ENCODE data around the gene IKZF5. TPM values are rescaled to one million over a fixed set of nuclear protein-coding genes. Genes with fewer than 3 reads are reported as not detected.

IKZF5 gene
- total RNA-seq, 2 experiments from 2014 or later, result 15.2 to 21.5 TPM

- TF ChIP-seq CTCF (IDR thresholded peaks at IDR 0.05), result no peak
- H3K27me3 Mint-ChIP-seq, result no peaks in the 10 kb centered on the region
- H3K9me3 Mint-ChIP-seq, result no peaks in the 10 kb centered on the region
- ATAC-seq (no peak), DNase-seq (no peak)
- no peak overlapping the region for H3K4me3 Mint-ChIP-seq
- intact Hi-C loops (cut with micrococcal nuclease), result no loop called here
- ChIA-PET CTCF (no interaction called here), POLR2A (interaction anchor here (0.7 kb wide), 1 partner anchor 71 kb away, joined by 4 read pairs; no protein-coding TSS in a partner anchor)
- H3K27ac Mint-ChIP-seq, result no peak overlapping the region
- H3K4me1 Mint-ChIP-seq (ENCODE audit: low read depth), result no peaks in the 10 kb centered on the region
- no peaks in the 10 kb centered on the region for H3K36me3 Mint-ChIP-seq (ENCODE audit: low read depth)
Measured at GRCh38 chr10:123024540-123024939, 15.9 kb upstream of the IKZF5 start.

- H3K4me1 Mint-ChIP-seq (ENCODE audit: low read depth), result no peaks in the 10 kb centered on the region
- ChIA-PET CTCF (interaction anchor here (0.6 to 2.0 kb wide), 10 partner anchors 9 to 70 kb away, joined by 3 to 12 read pairs (median 3); no protein-coding TSS in a partner anchor), POLR2A (interaction anchor here (1.2 to 2.0 kb wide), 2 partner anchors 11 to 41 kb away, joined by 4 to 7 read pairs; no protein-coding TSS in a partner anchor)
- H3K27ac Mint-ChIP-seq, result no peak overlapping the region
- intact Hi-C loops (cut with micrococcal nuclease), result no loop called here
- ATAC-seq (no peak), DNase-seq (no peak)
- H3K27me3 Mint-ChIP-seq, result no peaks in the 10 kb centered on the region
- no peaks in the 10 kb centered on the region for H3K9me3 Mint-ChIP-seq
- no peak overlapping the region for H3K4me3 Mint-ChIP-seq
- H3K36me3 Mint-ChIP-seq (ENCODE audit: low read depth), result no peaks in the 10 kb centered on the region
- no peak for TF ChIP-seq CTCF (IDR thresholded peaks at IDR 0.05)
Measured at GRCh38 chr10:123021517-123021916, 12.9 kb upstream of the IKZF5 start.

GRCh38 chr10:123019941-123020703 is 11.5 kb upstream of the IKZF5 start:
- Mint-ChIP-seq H3K4me3 (no peak overlapping the region), H3K27ac (no peak overlapping the region), H3K36me3 (ENCODE audit: low read depth) (no peaks in the 10 kb centered on the region), H3K4me1 (ENCODE audit: low read depth) (no peaks in the 10 kb centered on the region), H3K27me3 (no peaks in the 10 kb centered on the region), H3K9me3 (no peaks in the 10 kb centered on the region)
- intact Hi-C loops (cut with micrococcal nuclease), result no loop called here
- DNase-seq (no peak), ATAC-seq (no peak)
- no peak for TF ChIP-seq CTCF (IDR thresholded peaks at IDR 0.05)
- ChIA-PET POLR2A (interaction anchor here (0.6 kb wide), 1 partner anchor 14 kb away, joined by 3 read pairs; no protein-coding TSS in a partner anchor), CTCF (interaction anchor here (1.1 to 1.7 kb wide), 3 partner anchors 10 to 72 kb away, joined by 3 to 5 read pairs (median 4); no protein-coding TSS in a partner anchor)

GRCh38 chr10:123019264-123019663 is 10.7 kb upstream of the IKZF5 start:
- intact Hi-C loops (cut with micrococcal nuclease), result no loop called here
- no peak for ATAC-seq
- Mint-ChIP-seq H3K9me3 (no peaks in the 10 kb centered on the region), H3K27me3 (no peaks in the 10 kb centered on the region), H3K4me3 (no peak overlapping the region), H3K36me3 (ENCODE audit: low read depth) (no peaks in the 10 kb centered on the region), H3K27ac (no peak overlapping the region), H3K4me1 (ENCODE audit: low read depth) (no peaks in the 10 kb centered on the region)
- ChIA-PET CTCF (no interaction called here), POLR2A (no interaction called here)
- DNase-seq, result no peak
- TF ChIP-seq CTCF (IDR thresholded peaks at IDR 0.05), result no peak

GRCh38 chr10:123018531-123018930 is 9.9 kb upstream of the IKZF5 start:
- no peaks in the 10 kb centered on the region for H3K9me3 Mint-ChIP-seq
- POLR2A ChIA-PET, result no interaction called here
- intact Hi-C loops (cut with micrococcal nuclease), result no loop called here

More at GRCh38 chr10:123018531-123018930, 9.9 kb upstream of the IKZF5 start:
- Mint-ChIP-seq H3K27me3 (no peaks in the 10 kb centered on the region), H3K4me3 (no peak overlapping the region), H3K36me3 (ENCODE audit: low read depth) (no peaks in the 10 kb centered on the region), H3K4me1 (ENCODE audit: low read depth) (peaks cover 2% of the 10 kb centered on the region), H3K27ac (no peak overlapping the region)
- ATAC-seq (no peak), DNase-seq (no peak)
- TF ChIP-seq CTCF (IDR thresholded peaks at IDR 0.05), result no peak
- CTCF ChIA-PET, result interaction anchor here (1.5 kb wide), 1 partner anchor 39 kb away, joined by 3 read pairs; the partner anchor contains the start of gene PSTK

All from activated CD8-positive, alpha-beta T cell treated with anti-CD3 and anti-CD28 coated beads for 36 hours (primary cell).